ENCODE results near the gene LGALSL.

LGALSL gene

DNA sequence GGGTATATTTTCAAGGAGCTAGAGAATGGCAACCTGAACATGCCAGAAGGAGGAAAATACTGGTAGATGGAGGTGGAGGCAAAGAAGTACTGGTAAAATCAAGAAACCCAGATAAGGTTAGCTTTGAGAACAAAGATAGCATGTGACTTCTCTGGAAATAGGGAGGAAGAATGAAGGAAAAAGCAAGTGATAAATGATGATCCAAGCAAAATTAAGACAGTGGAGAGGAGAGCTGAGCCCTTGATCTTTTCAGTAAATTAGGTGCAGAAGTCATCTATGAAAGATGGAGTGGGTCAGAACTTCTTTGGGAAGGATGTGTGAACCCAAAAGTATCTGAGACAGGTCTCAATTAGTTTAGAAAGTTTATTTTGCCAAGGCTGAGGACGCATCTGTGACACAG is 44.5 kb downstream of the LGALSL start:
- H3K36me3 ChIP-seq (ENCODE audit: insufficient read depth, low read length): no peaks in the 10 kb centered on the region

DNA sequence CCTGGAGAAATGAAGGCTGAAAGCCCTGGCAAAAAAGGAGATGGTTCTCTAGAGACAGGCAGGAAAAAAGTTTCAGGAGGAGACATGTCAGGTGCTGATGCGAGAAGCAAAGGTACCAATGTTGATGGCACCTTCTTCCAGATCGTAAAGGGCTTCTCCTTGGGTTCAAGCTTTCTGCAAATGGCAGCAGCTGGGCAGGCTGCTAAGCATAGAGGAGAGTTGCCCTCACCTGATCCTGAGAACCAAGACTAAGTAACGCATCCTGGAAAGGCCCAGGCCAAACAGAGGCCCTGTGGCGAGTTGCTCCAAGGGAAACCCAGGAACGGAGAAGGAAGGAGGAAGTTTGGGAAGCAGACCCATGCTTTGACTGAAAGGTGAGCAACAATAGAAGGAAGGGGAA is 46.6 kb downstream of the LGALSL start:
- H3K79me2 ChIP-seq (ENCODE audit: insufficient read depth, low read length): no peaks in the 10 kb centered on the region
- no peak overlapping the region for H3K9ac ChIP-seq (ENCODE audit: low read depth, low read length, poor library complexity, severe bottlenecking)
- peaks cover 46% of the 10 kb centered on the region for H3K27me3 ChIP-seq (ENCODE audit: insufficient read depth, low read length, poor library complexity, severe bottlenecking)
- no peaks in the 10 kb centered on the region for H3K9me2 ChIP-seq (replicated peaks; ENCODE audit: low read depth, low read length)
- H4K20me1 ChIP-seq (ENCODE audit: insufficient read depth, low read length, poor library complexity, severe bottlenecking): no peaks in the 10 kb centered on the region
- no peak for TF ChIP-seq EZH2phosphoT487 (IDR thresholded peaks at IDR 0.05; ENCODE audit: borderline replicate concordance)
- TF ChIP-seq, protein P1, sequence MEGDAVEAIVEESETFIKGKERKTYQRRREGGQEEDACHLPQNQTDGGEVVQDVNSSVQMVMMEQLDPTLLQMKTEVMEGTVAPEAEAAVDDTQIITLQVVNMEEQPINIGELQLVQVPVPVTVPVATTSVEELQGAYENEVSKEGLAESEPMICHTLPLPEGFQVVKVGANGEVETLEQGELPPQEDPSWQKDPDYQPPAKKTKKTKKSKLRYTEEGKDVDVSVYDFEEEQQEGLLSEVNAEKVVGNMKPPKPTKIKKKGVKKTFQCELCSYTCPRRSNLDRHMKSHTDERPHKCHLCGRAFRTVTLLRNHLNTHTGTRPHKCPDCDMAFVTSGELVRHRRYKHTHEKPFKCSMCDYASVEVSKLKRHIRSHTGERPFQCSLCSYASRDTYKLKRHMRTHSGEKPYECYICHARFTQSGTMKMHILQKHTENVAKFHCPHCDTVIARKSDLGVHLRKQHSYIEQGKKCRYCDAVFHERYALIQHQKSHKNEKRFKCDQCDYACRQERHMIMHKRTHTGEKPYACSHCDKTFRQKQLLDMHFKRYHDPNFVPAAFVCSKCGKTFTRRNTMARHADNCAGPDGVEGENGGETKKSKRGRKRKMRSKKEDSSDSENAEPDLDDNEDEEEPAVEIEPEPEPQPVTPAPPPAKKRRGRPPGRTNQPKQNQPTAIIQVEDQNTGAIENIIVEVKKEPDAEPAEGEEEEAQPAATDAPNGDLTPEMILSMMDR (conservative IDR thresholded peaks at IDR 0.05; ENCODE audit: low read length): no peak
- no peak overlapping the region for H2AFZ ChIP-seq (ENCODE audit: low read length)
- no peak overlapping the region for H3K4me3 ChIP-seq (ENCODE audit: low read length, poor library complexity, severe bottlenecking)
- H3K4me2 ChIP-seq (ENCODE audit: low read depth, low read length, poor library complexity, severe bottlenecking): no peak overlapping the region
- no peaks in the 10 kb centered on the region for H3K36me3 ChIP-seq (ENCODE audit: insufficient read depth, low read length)
- no peaks in the 10 kb centered on the region for H3F3A ChIP-seq (ENCODE audit: low read depth)
- H3K4me1 ChIP-seq (ENCODE audit: insufficient read depth, low read length, poor library complexity, severe bottlenecking): no peaks in the 10 kb centered on the region
- no peaks in the 10 kb centered on the region for H3K9me3 ChIP-seq (ENCODE audit: insufficient read depth, low read depth, low read length)

More for the DNA sequence above, 44.5 kb downstream of the LGALSL start:
- Histone ChIP-seq H3K79me2 (ENCODE audit: insufficient read depth, low read length) (no peaks in the 10 kb centered on the region), H3F3A (ENCODE audit: low read depth) (no peaks in the 10 kb centered on the region), H2AFZ (ENCODE audit: low read length) (no peak overlapping the region), H3K9me2 (replicated peaks; ENCODE audit: low read depth, low read length) (no peaks in the 10 kb centered on the region), H3K9ac (ENCODE audit: low read depth, low read length, poor library complexity, severe bottlenecking) (no peak overlapping the region), H3K4me3 (ENCODE audit: low read length, poor library complexity, severe bottlenecking) (no peak overlapping the region), H3K4me1 (ENCODE audit: insufficient read depth, low read length, poor library complexity, severe bottlenecking) (no peaks in the 10 kb centered on the region), H3K9me3 (ENCODE audit: insufficient read depth, low read depth, low read length) (no peaks in the 10 kb centered on the region), H3K4me2 (ENCODE audit: low read depth, low read length, poor library complexity, severe bottlenecking) (no peak overlapping the region), H4K20me1 (ENCODE audit: insufficient read depth, low read length, poor library complexity, severe bottlenecking) (no peaks in the 10 kb centered on the region), H3K27me3 (ENCODE audit: insufficient read depth, low read length, poor library complexity, severe bottlenecking) (peaks cover 67% of the 10 kb centered on the region)
- TF ChIP-seq, protein P1 (conservative IDR thresholded peaks at IDR 0.05; ENCODE audit: low read length): no peak
- no peak for TF ChIP-seq EZH2phosphoT487 (IDR thresholded peaks at IDR 0.05; ENCODE audit: borderline replicate concordance)

DNA sequence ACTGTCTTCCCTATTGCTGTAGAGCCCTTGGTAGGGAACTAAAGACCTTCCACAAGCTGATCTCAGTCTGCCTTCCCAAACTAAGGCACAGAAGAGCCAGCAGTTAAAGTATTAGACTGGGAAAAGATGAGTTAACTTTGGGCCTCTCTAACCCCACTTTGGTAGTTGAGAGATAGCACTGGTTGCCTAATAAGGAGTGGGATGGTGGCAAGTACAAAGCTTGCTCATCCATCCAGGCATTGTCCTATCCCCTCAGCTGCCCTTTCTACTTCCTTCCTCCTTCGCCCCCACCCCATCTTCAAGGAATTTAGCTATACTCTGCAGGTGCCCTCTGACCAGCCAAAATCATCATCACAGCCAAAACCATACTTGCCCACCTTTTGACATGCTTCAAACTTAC is 48.0 kb downstream of the LGALSL start:
- H3K4me2 ChIP-seq (ENCODE audit: low read depth, low read length, poor library complexity, severe bottlenecking): no peak overlapping the region
- H3K36me3 ChIP-seq (ENCODE audit: insufficient read depth, low read length): no peaks in the 10 kb centered on the region
- no peak overlapping the region for H3K4me3 ChIP-seq (ENCODE audit: low read length, poor library complexity, severe bottlenecking)
- peaks cover 32% of the 10 kb centered on the region for H3K27me3 ChIP-seq (ENCODE audit: insufficient read depth, low read length, poor library complexity, severe bottlenecking)
- H3F3A ChIP-seq (ENCODE audit: low read depth): no peaks in the 10 kb centered on the region
- H3K79me2 ChIP-seq (ENCODE audit: insufficient read depth, low read length): no peaks in the 10 kb centered on the region
- H3K4me1 ChIP-seq (ENCODE audit: insufficient read depth, low read length, poor library complexity, severe bottlenecking): no peaks in the 10 kb centered on the region
- no peak overlapping the region for H3K9ac ChIP-seq (ENCODE audit: low read depth, low read length, poor library complexity, severe bottlenecking)
- H3K9me3 ChIP-seq (ENCODE audit: insufficient read depth, low read depth, low read length): no peaks in the 10 kb centered on the region
- H2AFZ ChIP-seq (ENCODE audit: low read length): no peak overlapping the region
- H3K9me2 ChIP-seq (replicated peaks; ENCODE audit: low read depth, low read length): no peaks in the 10 kb centered on the region
- no peak for TF ChIP-seq EZH2phosphoT487 (IDR thresholded peaks at IDR 0.05; ENCODE audit: borderline replicate concordance)
- TF ChIP-seq, protein P1 (conservative IDR thresholded peaks at IDR 0.05; ENCODE audit: low read length): no peak
- H4K20me1 ChIP-seq (ENCODE audit: insufficient read depth, low read length, poor library complexity, severe bottlenecking): no peaks in the 10 kb centered on the region

Data from Loucy (cell line).